Lung (tissue), 12 donors: Measurements from ENCODE around the gene GNPDA1. TPM values are rescaled to one million over a fixed set of nuclear protein-coding genes. Genes with fewer than 3 reads are reported as not detected.

ENCODE experiments used
- ATAC-seq: fragments of 200-7000 bp; cut with Tn5 transposase; one replicate; pipeline ENCODE4 v1.9.1; 2020; ENCODE audit warnings: moderate number of reproducible peaks; ENCODE audit not compliant: insufficient read depth, low FRiP score
- DNase-seq, 3 donors: peaks; one replicate each; pipeline ENCODE4 v3.0.0-alpha.2; 2013 to 2017
- H3K27ac ChIP-seq, 2 donors: one replicate each; pipeline ENCODE4 v1.5.1; 2013; ENCODE audit warnings: mild to moderate bottlenecking in 2 of 2, moderate library complexity in 2 of 2, control low read depth in 1 of 2, inconsistent platforms in 1 of 2, low read depth in 1 of 2, low read length in 1 of 2
- H3K27me3 ChIP-seq, 3 donors: one replicate each; pipeline ENCODE4 v1.5.1; 2013; ENCODE audit warnings: low read length in 2 of 3; ENCODE audit not compliant: control insufficient read depth in 3 of 3, insufficient read depth in 3 of 3
- H3K36me3 ChIP-seq, 4 donors: one replicate each; pipeline ENCODE4 v1.5.1; 2013; ENCODE audit warnings: low read length in 4 of 4, mild to moderate bottlenecking in 1 of 4, moderate library complexity in 1 of 4; ENCODE audit not compliant: control insufficient read depth in 4 of 4, insufficient read depth in 4 of 4
- H3K4me1 ChIP-seq, 5 donors: one replicate each; pipeline ENCODE4 v1.5.1; 2013; ENCODE audit warnings: low read length in 5 of 5, mild to moderate bottlenecking in 2 of 5, moderate library complexity in 1 of 5; ENCODE audit not compliant: control insufficient read depth in 5 of 5, insufficient read depth in 5 of 5
- H3K4me3 ChIP-seq: one replicate; pipeline ENCODE4 v1.5.1; 2013; ENCODE audit warnings: mild to moderate bottlenecking, control low read depth, moderate library complexity
- H3K9ac ChIP-seq, 2 donors: one replicate each; pipeline ENCODE4 v1.5.1; 2013; ENCODE audit warnings: low read length in 2 of 2, control low read depth in 1 of 2; ENCODE audit not compliant: insufficient read depth in 1 of 2
- H3K9me3 ChIP-seq, 4 donors: one replicate each; pipeline ENCODE4 v1.5.1; 2013; ENCODE audit warnings: low read length in 3 of 4, mild to moderate bottlenecking in 1 of 4, moderate library complexity in 1 of 4; ENCODE audit not compliant: control insufficient read depth in 4 of 4, insufficient read depth in 3 of 4
- WGBS, 2 donors: extraction: QIAGEN DNeasy Blood & Tissue Kit; methylation state at CpG; one replicate each; pipeline ENCODE4 v1.1.7; 2013; 5-methylcytosine and 5-hydroxymethylcytosine counted together
- polyA plus RNA-seq, 2 donors: library from polyadenylated mRNA; stranded (reverse); fragments of 200-250 nt; gene quantifications; one replicate each; pipeline ENCODE4 v1.2.1, GENCODE V29; 2013
- total RNA-seq, 2 donors: library from RNA; depleted of rRNA in 1 of 2; stranded (reverse); fragments of >200 nt in 1 of 2; gene quantifications; one replicate each; pipeline ENCODE4 v1.2.1, GENCODE V29; 2014 to 2021
- TF ChIP-seq, protein P1 (sequence below): IDR thresholded peaks from 2 replicates; pipeline ENCODE4 v1.5.1; 2012; ENCODE audit warnings: mild to moderate bottlenecking; ENCODE audit errors: control extremely low read depth, extremely low read depth
- donor health status: control.
- donor health status: control.
- donor health status: Bipolar disorder and iron deficiency.
- donor health status: healthy.
- donor health status: DM: yes; HTN: yes; CAD: no.

GNPDA1 gene
- total and polyA plus RNA-seq, 4 donors = 23.3 to 51.4 (median 31.3) TPM

GRCh38 chr5:142006363-142007236, 6.2 kb downstream of the GNPDA1 start:
- ATAC-seq = no peak
- TF ChIP-seq, protein P1, sequence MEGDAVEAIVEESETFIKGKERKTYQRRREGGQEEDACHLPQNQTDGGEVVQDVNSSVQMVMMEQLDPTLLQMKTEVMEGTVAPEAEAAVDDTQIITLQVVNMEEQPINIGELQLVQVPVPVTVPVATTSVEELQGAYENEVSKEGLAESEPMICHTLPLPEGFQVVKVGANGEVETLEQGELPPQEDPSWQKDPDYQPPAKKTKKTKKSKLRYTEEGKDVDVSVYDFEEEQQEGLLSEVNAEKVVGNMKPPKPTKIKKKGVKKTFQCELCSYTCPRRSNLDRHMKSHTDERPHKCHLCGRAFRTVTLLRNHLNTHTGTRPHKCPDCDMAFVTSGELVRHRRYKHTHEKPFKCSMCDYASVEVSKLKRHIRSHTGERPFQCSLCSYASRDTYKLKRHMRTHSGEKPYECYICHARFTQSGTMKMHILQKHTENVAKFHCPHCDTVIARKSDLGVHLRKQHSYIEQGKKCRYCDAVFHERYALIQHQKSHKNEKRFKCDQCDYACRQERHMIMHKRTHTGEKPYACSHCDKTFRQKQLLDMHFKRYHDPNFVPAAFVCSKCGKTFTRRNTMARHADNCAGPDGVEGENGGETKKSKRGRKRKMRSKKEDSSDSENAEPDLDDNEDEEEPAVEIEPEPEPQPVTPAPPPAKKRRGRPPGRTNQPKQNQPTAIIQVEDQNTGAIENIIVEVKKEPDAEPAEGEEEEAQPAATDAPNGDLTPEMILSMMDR = no peak
- Histone ChIP-seq H3K36me3 (peaks cover 13 to 32% (median 16%) of the 10 kb centered on the region in 4 donors), H3K4me1 (peaks cover 0 to under 1% (median 0%) of the 10 kb centered on the region in 5 donors), H3K27ac (no peak overlapping the region), H3K9ac (no peak overlapping the region), H3K9me3 (no peaks in the 10 kb centered on the region), H3K27me3 (no peaks in the 10 kb centered on the region), H3K4me3 (no peak overlapping the region)
- WGBS, 2 donors = 47 to 62% methylated on average over 3 of the region's 3 CpGs
- DNase-seq = no peak

DNA sequence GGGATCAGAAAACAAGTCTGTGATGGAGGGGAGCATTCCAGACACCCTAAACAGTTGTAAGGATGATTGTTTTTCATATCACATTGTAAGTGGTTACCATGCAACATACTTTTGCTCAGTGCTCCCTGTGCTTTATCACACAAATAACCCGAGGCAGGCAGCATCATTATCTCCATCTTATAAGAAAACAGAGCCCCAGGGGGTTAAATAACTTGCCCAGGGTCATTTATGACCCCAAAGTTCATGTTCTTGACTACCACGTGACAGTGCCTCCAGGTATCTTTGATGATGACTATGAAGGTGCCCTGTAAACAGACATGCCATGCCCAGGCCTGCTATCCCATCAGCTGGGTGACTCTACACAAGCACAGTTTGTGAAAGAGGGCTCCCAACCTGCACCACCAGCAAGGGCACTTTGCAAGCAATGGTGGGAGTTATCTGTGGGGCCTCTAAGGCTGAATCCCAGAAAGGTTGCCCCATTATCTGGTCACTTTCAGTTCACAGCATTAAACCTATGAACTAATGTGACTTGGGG, 9.5 kb downstream of the GNPDA1 start:
- Histone ChIP-seq H3K4me1 (no peaks in the 10 kb centered on the region), H3K27me3 (no peaks in the 10 kb centered on the region), H3K9ac (no peak overlapping the region), H3K9me3 (no peaks in the 10 kb centered on the region), H3K27ac (no peak overlapping the region), H3K36me3 (peaks cover 13 to 32% (median 20%) of the 10 kb centered on the region in 4 donors), H3K4me3 (no peak overlapping the region)
- 81 to 86% methylated on average over 2 of the region's 2 CpGs for WGBS, 2 donors
- DNase-seq (no peak), ATAC-seq (no peak)
- TF ChIP-seq, protein P1 = no peak

DNA sequence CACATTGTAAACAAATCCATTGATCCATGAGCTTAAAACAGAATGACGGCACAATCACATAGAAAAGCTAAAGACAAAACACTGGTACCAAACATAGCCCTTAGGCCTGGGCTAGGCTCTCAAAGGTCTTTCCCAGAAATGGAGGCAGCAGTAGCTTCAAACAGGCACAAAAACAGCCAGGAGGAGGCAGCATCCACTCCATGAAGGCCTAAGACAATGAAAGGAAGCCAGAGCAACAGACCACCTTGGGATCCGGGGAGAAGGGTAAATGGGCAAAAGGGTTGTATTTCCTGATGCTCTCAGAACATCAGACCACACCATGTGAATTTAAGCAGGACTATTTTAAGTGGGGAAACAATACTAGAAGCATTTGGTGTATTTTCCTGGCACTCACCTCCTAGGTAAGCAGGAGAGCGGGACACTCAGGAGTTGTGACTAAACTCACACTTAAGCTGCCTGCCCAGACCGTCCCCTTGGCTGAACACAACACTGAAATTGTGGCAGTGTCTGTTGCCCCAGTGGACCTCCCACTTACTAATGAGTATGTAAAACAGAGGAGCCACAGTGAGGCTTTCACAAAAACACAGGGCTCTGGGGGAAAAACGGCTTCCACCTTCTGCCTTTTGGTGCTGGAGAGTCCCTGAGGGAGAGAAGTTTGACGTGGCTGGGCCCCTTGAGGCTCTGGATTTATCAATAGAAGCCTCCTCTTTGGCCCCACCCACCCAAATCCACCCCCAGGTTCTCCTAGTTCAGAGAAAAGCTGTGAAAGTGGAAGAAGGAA, 11.9 kb downstream of the GNPDA1 start:
- Histone ChIP-seq H3K9ac (no peak overlapping the region), H3K4me1 (no peaks in the 10 kb centered on the region), H3K27me3 (no peaks in the 10 kb centered on the region), H3K36me3 (peaks cover 8 to 30% (median 20%) of the 10 kb centered on the region in 4 donors), H3K9me3 (peaks cover 0 to 1% (median 0%) of the 10 kb centered on the region in 4 donors), H3K27ac (no peak overlapping the region), H3K4me3 (no peak overlapping the region)
- DNase-seq (peak in 1 of 3 donors; percentile 8), ATAC-seq (no peak)
- WGBS, 2 donors = 75 to 84% methylated on average over 6 of the region's 6 CpGs
- TF ChIP-seq, protein P1 = no peak
